Lung (tissue), 12 donors: ENCODE measurements around the gene DMWD. TPM values are rescaled to one million over a fixed set of nuclear protein-coding genes. Genes with fewer than 3 reads are reported as not detected.
A peak's percentile ranks its signal among the peaks of the same experiment; 100 is the strongest.

Experiments
- ATAC-seq: fragments of 200-7000 bp; cut with Tn5 transposase; one replicate; pipeline ENCODE4 v1.9.1; 2020; ENCODE audit warnings: moderate number of reproducible peaks; ENCODE audit not compliant: insufficient read depth, low FRiP score
- DNase-seq, 3 donors: peaks; one replicate each; pipeline ENCODE4 v3.0.0-alpha.2; 2013 to 2017
- H3K27ac ChIP-seq, 2 donors: one replicate each; pipeline ENCODE4 v1.5.1; 2013; ENCODE audit warnings: mild to moderate bottlenecking in 2 of 2, moderate library complexity in 2 of 2, control low read depth in 1 of 2, inconsistent platforms in 1 of 2, low read depth in 1 of 2, low read length in 1 of 2
- H3K27me3 ChIP-seq, 3 donors: one replicate each; pipeline ENCODE4 v1.5.1; 2013; ENCODE audit warnings: low read length in 2 of 3; ENCODE audit not compliant: control insufficient read depth in 3 of 3, insufficient read depth in 3 of 3
- H3K36me3 ChIP-seq, 4 donors: one replicate each; pipeline ENCODE4 v1.5.1; 2013; ENCODE audit warnings: low read length in 4 of 4, mild to moderate bottlenecking in 1 of 4, moderate library complexity in 1 of 4; ENCODE audit not compliant: control insufficient read depth in 4 of 4, insufficient read depth in 4 of 4
- H3K4me1 ChIP-seq, 5 donors: one replicate each; pipeline ENCODE4 v1.5.1; 2013; ENCODE audit warnings: low read length in 5 of 5, mild to moderate bottlenecking in 2 of 5, moderate library complexity in 1 of 5; ENCODE audit not compliant: control insufficient read depth in 5 of 5, insufficient read depth in 5 of 5
- H3K4me3 ChIP-seq: one replicate; pipeline ENCODE4 v1.5.1; 2013; ENCODE audit warnings: mild to moderate bottlenecking, control low read depth, moderate library complexity
- H3K9ac ChIP-seq, 2 donors: one replicate each; pipeline ENCODE4 v1.5.1; 2013; ENCODE audit warnings: low read length in 2 of 2, control low read depth in 1 of 2; ENCODE audit not compliant: insufficient read depth in 1 of 2
- H3K9me3 ChIP-seq, 4 donors: one replicate each; pipeline ENCODE4 v1.5.1; 2013; ENCODE audit warnings: low read length in 3 of 4, mild to moderate bottlenecking in 1 of 4, moderate library complexity in 1 of 4; ENCODE audit not compliant: control insufficient read depth in 4 of 4, insufficient read depth in 3 of 4
- CTCF ChIP-seq: IDR thresholded peaks from 2 replicates; pipeline ENCODE4 v1.5.1; 2012; ENCODE audit warnings: mild to moderate bottlenecking; ENCODE audit errors: control extremely low read depth, extremely low read depth
- WGBS, 2 donors: extraction: QIAGEN DNeasy Blood & Tissue Kit; methylation state at CpG; one replicate each; pipeline ENCODE4 v1.1.7; 2013; 5-methylcytosine and 5-hydroxymethylcytosine counted together
- polyA plus RNA-seq, 2 donors: library from polyadenylated mRNA; stranded (reverse); fragments of 200-250 nt; gene quantifications; one replicate each; pipeline ENCODE4 v1.2.1, GENCODE V29; 2013
- total RNA-seq, 2 donors: library from RNA; depleted of rRNA in 1 of 2; stranded (reverse); fragments of >200 nt in 1 of 2; gene quantifications; one replicate each; pipeline ENCODE4 v1.2.1, GENCODE V29; 2014 to 2021
- donor health status: control.
- donor health status: control.
- donor health status: Bipolar disorder and iron deficiency.
- donor health status: healthy.
- donor health status: DM: yes; HTN: yes; CAD: no.

The DMWD gene
- total and polyA plus RNA-seq, 4 donors = 21.2 to 58.2 (median 26.9) TPM

GRCh38 chr19:45817725-45818301 is 25.2 kb upstream of the DMWD start:
- Histone ChIP-seq H3K9me3 (no peaks in the 10 kb centered on the region), H3K27me3 (no peaks in the 10 kb centered on the region), H3K9ac (no peak overlapping the region), H3K4me3 (no peak overlapping the region), H3K36me3 (peaks cover 0 to 37% (median 7%) of the 10 kb centered on the region in 4 donors), H3K27ac (no peak overlapping the region), H3K4me1 (peaks cover 0 to 15% (median 0%) of the 10 kb centered on the region in 5 donors)
- WGBS, 2 donors = 87 to 94% methylated on average over 19 of the region's 19 CpGs
- no peak for DNase-seq
- ATAC-seq = no peak
- TF ChIP-seq CTCF = no peak

- Histone ChIP-seq H3K36me3 (peaks cover 0 to 31% (median 5%) of the 10 kb centered on the region in 4 donors), H3K27me3 (no peaks in the 10 kb centered on the region), H3K4me3 (no peak overlapping the region), H3K9ac (no peak overlapping the region), H3K27ac (peak overlapping the region in 1 of 2 donors; percentile 33), H3K4me1 (peaks cover 0 to 15% (median 0%) of the 10 kb centered on the region in 5 donors), H3K9me3 (no peaks in the 10 kb centered on the region)
- 21% methylated on average over 24 of the region's 24 CpGs for WGBS, 2 donors
- DNase-seq (peak; percentile 93 to 95 (median 94)), ATAC-seq (peak; percentile 93)
- peak; percentile 97 for TF ChIP-seq CTCF
These were observed 24.5 kb upstream of the DMWD start for GRCh38 chr19:45817010-45817724.

GRCh38 chr19:45816236-45817009 is 23.8 kb upstream of the DMWD start:
- ATAC-seq = no peak
- H3K27me3 ChIP-seq = no peaks in the 10 kb centered on the region
- no peak for TF ChIP-seq CTCF
- WGBS, 2 donors = 78 to 79% methylated on average over 17 to 18 of the region's 18 CpGs
- H3K4me1 ChIP-seq = peaks cover 0 to 15% (median 0%) of the 10 kb centered on the region in 5 donors
- H3K9me3 ChIP-seq = no peaks in the 10 kb centered on the region
- H3K9ac ChIP-seq = no peak overlapping the region
- H3K4me3 ChIP-seq = no peak overlapping the region
- peak overlapping the region in 1 of 2 donors; percentile 33 for H3K27ac ChIP-seq
- H3K36me3 ChIP-seq = peaks cover 0 to 26% (median 5%) of the 10 kb centered on the region in 4 donors
- DNase-seq = no peak
